Cardiac muscle cell (in vitro differentiated cells and primary cell): Measurements from ENCODE around the gene CHDH. TPM values are rescaled to one million over a fixed set of nuclear protein-coding genes. Genes with fewer than 3 reads are reported as not detected.
A peak's percentile ranks its signal among the peaks of the same experiment; 100 is the strongest.

ENCODE experiments used
- DNase-seq, 2 donors: peaks; one replicate each; pipeline versions ENCODE4 v3.0.0 to v3.0.0-alpha.2; 2010 to 2017; ENCODE audit warnings: low read depth in 1 of 2, low spot score in 1 of 2
- H3K27ac ChIP-seq: fragments of 200-600 bp; sonication (generic); 2 replicates; pipeline ENCODE4 v1.5.1; 2016
- H3K27me3 ChIP-seq: fragments of 200-600 bp; sonication (generic); 2 replicates; pipeline ENCODE4 v1.6.0; 2016; ENCODE audit warnings: control low read depth
- H3K36me3 ChIP-seq: fragments of 200-600 bp; sonication (generic); 2 replicates; pipeline ENCODE4 v1.5.1; 2016; ENCODE audit warnings: control low read depth
- H3K4me1 ChIP-seq: fragments of 200-600 bp; sonication (generic); 2 replicates; pipeline ENCODE4 v1.8.1; 2017; ENCODE audit warnings: low read depth, mild to moderate bottlenecking, mixed run types
- H3K4me3 ChIP-seq: fragments of 200-600 bp; sonication (generic); 2 replicates; pipeline ENCODE4 v1.5.1; 2016; ENCODE audit warnings: mild to moderate bottlenecking
- H3K9me3 ChIP-seq: fragments of 200-600 bp; sonication (generic); 2 replicates; pipeline ENCODE4 v1.5.1; 2017; ENCODE audit warnings: low read depth, mild to moderate bottlenecking, control low read depth
- CTCF ChIP-seq: IDR thresholded peaks from 2 replicates; pipeline ENCODE4 v1.5.1; 2012; ENCODE audit warnings: low read depth, mild to moderate bottlenecking, low read length
- polyA plus RNA-seq: library from polyadenylated mRNA; unstranded; fragments of >200 nt; fragmentation: Nextera tagmentation; extraction: Ambion mirVana; gene quantifications from 2 replicates; pipeline ENCODE4 v1.2.1, GENCODE V29; 2016
- total RNA-seq: library from RNA; depleted of rRNA; stranded (reverse); fragments of >200 nt; gene quantifications from 2 replicates; pipeline ENCODE4 v1.2.3, GENCODE V29; 2016

CHDH gene
- total and polyA plus RNA-seq, 2 experiments from 2014 or later, result 12.8 to 36.1 TPM

DNA sequence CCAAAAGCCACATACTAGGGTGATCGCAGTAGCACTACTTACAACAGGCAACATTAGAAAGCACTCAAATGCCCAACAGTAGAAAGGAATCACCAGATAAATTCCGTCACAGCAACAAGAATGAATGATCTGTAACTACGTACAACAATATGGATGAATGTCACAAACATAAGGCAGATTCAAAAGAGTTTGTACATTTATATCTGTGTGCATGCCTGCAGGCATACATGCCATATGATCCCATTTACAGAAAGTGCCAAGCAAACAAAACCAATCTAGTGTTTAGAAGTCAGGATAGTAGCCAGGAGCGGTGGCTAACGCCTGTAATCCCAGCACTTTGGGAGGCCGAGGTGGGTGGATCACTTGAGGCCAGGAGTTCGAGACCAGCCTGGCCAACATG is 3.7 kb upstream of the CHDH start:
- Histone ChIP-seq H3K27me3 (peaks cover 5% of the 10 kb centered on the region), H3K4me3 (no peak overlapping the region), H3K9me3 (no peaks in the 10 kb centered on the region), H3K4me1 (peaks cover 5% of the 10 kb centered on the region), H3K36me3 (no peaks in the 10 kb centered on the region), H3K27ac (no peak overlapping the region)
- no peak for TF ChIP-seq CTCF
- no peak for DNase-seq

DNA sequence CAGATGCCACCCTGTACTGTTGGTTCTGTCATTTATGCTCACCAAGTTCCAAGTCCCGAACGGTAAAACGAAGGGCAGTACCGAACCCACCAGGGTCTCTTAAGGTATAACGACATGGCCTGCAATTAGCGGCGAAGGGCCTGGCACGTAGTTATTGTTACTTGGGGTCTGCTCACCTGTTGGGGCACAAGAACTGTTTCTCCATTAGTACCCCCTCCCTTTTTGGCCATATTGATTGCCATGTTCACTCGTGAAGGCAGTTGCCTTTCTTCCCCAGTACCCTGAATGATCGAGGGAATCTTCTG is 584 bp upstream of the CHDH start:
- peaks cover 7% of the 10 kb centered on the region for H3K4me1 ChIP-seq
- no peak for DNase-seq
- H3K27ac ChIP-seq, result no peak overlapping the region
- no peak for TF ChIP-seq CTCF
- H3K9me3 ChIP-seq, result no peaks in the 10 kb centered on the region
- H3K27me3 ChIP-seq, result peaks cover 5% of the 10 kb centered on the region
- H3K36me3 ChIP-seq, result no peaks in the 10 kb centered on the region
- H3K4me3 ChIP-seq, result peak overlapping the region; percentile 53

DNA sequence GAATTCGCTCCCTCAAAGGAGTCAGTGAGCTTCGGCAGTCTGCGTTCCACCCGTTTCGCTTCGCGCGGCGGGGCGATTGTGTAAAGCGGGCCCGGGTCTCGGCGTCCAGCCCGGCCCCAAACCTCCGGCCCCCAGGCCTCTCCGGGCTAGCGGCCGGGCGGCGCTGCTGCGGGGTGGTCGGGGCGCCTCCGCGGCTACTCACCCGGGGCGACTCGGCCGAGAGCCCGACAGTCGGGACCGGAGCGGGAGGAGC is 412 bp downstream of the CHDH start:
- peak overlapping the region; percentile 93 for H3K27ac ChIP-seq

DNA sequence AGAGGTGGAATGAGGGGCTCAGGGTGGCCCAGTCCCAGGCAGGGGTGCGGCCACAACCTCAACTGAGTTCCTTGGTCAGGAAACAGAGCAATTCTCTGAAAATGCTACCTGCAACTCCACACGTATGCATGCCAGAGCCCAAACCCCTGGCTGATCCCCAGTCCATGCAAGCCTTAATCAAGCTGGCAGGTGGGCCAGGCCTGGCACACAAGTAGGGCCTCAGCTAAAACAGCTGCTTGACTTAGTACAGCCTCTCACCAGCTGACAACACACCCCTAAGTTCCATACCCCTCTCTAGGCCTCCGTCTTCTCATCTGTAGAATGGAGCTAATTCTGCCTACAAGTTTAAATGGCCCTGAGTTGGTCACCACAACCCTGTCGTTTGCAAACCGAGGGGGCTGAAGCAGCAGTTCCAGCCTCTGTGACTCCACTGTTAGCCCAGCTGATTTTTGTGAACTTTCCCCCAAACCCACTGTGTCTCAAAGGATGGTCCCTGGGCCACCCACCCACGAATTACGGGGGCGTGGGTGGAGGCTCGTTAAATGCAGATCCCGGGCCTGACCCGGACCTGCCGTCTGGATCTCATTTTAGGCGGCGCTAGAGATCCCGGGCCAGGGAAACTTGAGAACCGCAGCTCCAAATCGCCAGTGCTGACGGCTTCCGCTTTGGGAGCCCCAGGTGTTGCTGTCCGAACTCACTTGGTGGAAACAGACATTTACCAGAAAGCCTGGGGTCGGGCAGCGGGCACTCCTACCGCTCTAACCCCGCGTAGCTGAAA is 927 bp downstream of the CHDH start:
- no peaks in the 10 kb centered on the region for H3K36me3 ChIP-seq
- peak overlapping the region; percentile 53 for H3K4me3 ChIP-seq
- peak overlapping the region; percentile 93 for H3K27ac ChIP-seq
- peak; percentile 39 for TF ChIP-seq CTCF
- peak; percentile 40 to 89 for DNase-seq
- H3K9me3 ChIP-seq, result no peaks in the 10 kb centered on the region
- peaks cover 7% of the 10 kb centered on the region for H3K4me1 ChIP-seq
- peaks cover 5% of the 10 kb centered on the region for H3K27me3 ChIP-seq

More for the DNA sequence above, 412 bp downstream of the CHDH start:
- peaks cover 7% of the 10 kb centered on the region for H3K4me1 ChIP-seq
- H3K9me3 ChIP-seq, result no peaks in the 10 kb centered on the region
- no peaks in the 10 kb centered on the region for H3K36me3 ChIP-seq
- peaks cover 5% of the 10 kb centered on the region for H3K27me3 ChIP-seq
- peak overlapping the region; percentile 53 for H3K4me3 ChIP-seq
- DNase-seq, result no peak
- no peak for TF ChIP-seq CTCF

DNA sequence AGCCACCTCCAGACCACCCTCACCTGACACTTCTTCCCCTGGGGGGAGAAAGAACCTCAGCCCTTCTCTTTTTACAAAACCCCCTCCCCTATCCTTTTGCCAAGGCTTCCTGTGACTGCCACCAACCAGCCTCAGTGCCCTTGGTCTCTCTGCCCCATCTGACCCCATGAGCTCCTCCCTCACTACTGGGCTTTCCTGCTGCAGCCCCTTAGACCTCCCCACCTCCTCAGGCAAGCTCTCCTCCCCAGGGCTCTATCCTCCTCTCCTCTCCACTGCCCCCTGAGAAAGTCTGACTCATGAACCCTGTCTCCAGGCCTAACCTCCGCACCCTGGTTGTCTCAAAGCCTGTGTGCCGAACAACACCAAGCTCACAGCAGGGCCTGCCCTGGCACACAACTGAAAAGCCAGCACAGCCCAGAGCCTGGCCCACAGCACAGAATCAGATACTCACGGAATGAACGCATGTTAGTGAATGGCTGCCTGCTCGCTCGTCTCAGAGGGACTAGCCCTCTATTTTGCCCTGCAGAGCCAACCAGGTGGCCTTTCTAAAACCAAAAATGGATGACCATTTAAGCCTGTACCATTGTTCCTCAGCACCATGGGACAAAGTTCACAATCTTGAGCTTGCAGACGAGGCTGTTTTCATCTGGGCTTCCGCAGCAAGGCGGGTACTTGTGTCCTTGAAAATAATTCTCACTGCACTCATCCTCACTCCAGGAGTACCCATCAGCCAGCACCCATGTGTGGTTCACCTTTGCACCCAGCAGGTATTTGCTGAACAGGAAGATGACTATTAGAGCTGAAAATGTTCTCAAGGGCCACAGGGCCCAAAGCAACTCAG is 1.7 kb downstream of the CHDH start:
- Histone ChIP-seq H3K36me3 (no peaks in the 10 kb centered on the region), H3K9me3 (no peaks in the 10 kb centered on the region), H3K4me3 (no peak overlapping the region), H3K27me3 (peaks cover 5% of the 10 kb centered on the region), H3K27ac (no peak overlapping the region), H3K4me1 (peaks cover 7% of the 10 kb centered on the region)
- no peak for DNase-seq
- no peak for TF ChIP-seq CTCF
